NCI-H2227 treated with DMSO at 0.1 percent for 48 hours (cell line): ENCODE measurements around the gene TTF2.
A peak's percentile ranks its signal among the peaks of the same experiment; 100 is the strongest.

Experiments
- DNase-seq: peaks from one replicate; lab custom pipeline; 2025; lab: John Stamatoyannopoulos, UW

Gene TTF2

DNA sequence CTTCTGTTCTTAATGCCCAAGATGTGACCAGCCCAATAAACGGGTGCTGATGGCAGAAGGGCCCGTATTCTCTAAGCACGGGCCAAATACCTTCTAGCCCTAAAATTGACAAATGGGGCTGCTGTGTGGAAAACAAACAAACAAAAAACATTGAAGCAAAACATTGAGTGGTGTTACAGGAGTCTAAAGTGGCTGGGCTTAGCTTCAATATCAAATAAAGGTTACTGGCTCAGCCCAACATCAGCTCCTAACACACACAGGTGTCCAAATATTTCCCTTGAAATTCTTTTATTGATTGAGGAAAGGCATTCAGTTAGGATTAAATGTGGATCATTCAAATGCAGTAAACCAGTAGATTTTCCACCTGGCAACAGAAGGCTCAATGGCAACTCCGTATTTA is 13.3 kb upstream of the TTF2 start:
- no peak for DNase-seq

DNA sequence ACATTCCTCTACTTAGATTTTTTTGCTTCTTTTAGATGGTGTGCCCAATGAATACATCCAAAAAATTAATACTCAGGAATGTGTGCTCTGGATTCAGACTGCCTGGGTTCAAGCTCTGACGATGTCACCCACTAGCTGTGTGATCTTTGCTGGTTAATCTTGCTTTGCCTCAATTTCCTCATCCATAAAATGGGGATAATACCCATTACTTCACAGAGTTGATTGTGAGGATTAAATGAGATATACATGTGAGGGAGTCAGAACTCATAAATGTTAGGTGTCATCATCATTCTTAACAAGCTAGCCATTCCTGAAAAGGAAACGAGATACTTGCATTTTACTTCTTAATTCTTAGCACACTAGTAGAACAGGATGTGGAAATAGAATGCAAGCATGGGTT is 12.9 kb upstream of the TTF2 start:
- DNase-seq: no peak

DNA sequence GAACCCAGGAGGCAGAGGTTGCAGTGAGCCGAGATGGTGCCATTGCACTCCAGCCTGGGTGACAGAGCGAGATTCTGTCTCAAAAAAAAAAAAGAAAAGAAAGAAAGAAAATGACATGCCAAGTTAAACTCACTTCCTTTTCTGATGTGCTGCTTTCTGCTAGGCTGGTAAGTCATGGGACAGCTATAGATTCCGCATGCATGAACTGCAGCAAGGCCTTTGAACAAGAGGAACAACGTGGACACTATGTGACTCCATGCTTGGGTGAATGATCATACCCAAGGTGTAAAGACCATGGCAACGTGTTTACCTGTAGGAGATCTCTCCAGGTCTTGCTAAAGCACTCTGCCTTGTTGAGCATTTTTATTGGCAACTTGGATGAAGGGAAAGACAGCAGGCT is 10.3 kb upstream of the TTF2 start:
- no peak for DNase-seq

DNA sequence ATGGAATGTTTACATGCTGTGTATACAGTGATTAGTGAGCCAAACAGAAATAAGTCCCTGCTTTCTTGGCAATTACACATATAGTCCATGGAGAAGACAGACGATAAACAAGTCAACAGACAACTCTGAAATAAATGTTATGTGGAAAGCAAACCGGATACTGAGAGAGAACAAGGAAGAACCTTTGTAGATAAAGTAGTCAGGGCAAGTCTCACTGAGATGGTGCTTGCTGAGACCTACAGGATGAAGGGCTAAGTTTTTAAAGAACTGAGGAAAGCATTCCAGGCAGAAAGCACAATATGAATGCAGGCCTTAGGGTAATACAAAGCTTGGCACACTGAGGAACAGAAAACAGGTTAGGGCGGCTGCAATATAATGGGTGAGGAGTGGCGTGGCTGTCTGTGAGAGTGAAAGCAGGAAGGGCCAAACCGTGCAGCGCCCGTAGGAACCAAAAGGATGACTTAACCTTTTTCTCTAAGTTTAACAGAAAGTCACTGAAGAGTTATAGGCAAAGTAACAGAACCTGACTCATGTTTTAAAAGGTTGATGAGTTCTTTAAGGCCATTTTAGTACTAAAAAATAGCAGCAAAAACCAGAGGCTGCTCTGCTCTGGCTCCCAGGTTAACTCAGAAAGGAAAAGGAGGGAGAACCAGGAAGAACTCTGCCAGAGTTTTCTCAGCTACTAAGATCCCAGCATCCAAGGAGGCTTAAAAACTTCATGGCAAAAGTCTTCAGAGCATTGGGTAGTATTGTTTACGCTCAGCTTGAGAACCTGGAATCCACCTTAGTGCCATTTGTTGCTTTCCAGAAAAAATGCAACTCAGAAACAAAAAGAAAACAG is 8.7 kb upstream of the TTF2 start:
- no peak for DNase-seq

DNA sequence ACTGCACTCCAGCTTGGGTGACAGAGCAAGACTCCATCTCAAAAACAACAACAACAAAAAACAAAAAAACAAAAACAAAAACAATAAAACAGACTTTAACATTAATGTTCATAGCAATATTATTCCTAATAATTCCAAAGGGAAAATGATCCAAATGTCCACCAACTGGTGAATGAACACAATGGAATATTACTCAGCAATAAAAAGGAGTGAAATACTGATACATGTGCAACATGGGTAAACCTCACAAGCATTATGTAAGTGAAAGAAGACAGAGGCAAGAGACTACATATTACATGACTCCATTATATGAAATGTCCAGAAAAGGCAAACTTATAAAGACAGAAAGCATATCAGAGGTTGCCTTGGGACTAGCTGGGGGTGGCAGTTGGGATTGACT is 6.1 kb upstream of the TTF2 start:
- no peak for DNase-seq

DNA sequence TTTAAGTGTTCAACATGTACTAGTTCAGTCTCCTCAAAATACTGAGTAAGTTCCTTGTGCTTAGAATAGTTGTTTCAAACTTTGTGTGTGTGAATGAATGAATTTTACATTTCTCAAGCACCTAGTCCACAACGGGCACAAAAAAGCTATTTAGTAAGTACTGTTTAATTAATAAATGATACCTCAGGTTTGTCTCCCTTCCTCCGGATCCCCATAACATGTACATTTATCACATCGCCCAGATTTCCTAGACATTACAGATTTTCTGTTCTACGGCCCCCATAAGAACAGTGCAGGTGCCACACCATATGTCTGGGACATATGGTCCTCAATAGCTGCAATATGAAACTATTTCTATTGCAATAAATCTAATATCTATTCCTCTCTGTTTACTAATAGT is 1.3 kb upstream of the TTF2 start:
- DNase-seq: no peak

DNA sequence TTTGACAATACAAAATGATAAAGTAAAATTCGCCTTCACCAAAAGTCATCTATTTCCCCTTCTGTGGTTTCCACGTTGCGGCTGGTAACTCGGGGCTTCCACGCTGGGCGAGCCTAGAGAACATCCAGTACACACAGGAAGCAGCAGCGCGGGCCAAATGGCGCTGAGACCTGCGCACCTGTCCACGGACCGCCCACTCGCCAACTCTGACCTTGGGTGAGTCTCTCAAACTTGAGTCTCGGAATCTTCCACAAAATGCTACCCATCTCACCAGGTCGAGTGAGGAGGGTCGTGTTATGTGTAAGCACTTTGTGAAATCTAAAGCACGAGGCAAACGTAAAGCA is 820 bp upstream of the TTF2 start:
- peak; percentile 82 for DNase-seq

DNA sequence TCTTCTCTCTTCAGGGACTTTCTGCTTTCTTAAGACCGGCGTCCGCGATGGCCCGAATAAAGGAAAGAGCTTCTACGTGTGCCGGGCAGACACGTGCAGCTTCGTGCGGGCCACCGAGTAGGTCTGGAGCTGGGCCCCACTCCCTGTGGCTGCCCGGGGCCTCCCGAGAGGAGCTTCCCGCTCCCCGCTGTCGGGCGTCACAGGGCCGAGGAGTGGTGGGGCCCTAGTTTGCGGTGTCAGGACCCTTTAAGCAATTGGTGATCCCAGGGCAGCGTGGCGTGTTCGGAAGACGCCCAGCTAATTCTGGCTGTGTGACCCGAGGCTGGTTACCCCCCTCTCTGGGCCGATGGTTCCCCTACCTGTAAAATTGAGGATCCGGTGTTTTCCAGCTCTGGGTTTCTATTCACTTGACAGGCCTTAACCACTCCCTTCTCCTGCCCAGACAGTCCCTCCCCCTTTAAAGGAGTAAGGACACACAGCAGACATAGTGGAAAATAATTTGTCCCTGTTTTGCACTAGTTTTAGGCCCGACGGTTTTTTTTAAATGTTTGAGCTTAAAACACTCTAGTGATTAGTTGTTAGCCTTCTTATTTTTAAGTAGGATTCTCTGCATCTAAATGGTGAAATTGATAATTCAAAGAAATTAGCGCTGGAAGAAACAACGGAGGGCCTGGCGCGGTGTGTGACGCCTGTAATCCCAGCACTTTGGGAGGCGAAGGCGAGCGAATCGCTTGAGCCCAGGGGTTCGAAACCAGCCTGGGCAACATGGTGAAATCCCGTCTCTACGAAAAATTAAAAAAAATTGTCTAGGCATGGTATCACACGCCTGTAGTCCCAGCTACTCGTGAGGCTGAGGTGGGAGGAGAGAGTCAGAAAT is 553 bp downstream of the TTF2 start:
- peak; percentile 27 for DNase-seq

DNA sequence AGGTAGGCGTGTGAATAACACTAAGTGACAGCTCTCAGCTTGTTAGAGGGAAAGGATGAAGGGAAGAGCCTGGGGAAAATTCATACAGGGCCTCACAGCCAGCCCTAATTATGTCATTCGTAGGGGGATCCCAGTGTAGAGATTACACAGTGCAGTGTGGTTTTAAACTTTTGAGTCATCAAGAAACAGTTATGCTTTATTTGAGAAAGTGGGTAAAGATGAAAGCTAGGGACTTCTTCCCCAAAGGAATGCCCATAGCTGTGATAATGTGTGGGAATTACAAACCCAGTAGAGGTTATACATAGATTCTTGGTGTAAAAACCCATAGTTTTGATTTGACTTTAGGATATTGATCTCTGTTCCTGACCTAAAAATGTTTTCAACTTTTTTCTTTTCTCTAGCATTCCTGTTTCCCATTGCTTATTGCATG is 1.9 kb downstream of the TTF2 start:
- DNase-seq: no peak

DNA sequence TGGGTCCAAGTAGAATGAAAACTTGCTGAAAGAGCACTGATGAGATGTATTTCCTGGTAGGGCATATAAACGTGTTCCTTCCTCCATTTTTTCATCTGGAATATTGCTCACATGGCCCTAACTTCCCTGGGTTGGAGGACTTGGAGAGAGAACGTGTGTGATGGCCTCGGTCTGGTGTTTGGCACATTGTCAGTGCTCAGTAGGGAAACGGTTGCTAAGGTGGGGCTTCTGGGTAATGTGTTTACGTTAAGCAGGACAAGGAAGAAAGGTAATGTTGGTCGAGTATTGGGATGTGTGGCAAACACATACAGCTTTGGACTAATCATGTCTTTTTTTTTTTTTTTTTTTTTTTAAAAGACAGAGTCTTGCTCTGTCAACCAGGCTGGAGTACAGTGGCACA is 6.2 kb downstream of the TTF2 start:
- no peak for DNase-seq

DNA sequence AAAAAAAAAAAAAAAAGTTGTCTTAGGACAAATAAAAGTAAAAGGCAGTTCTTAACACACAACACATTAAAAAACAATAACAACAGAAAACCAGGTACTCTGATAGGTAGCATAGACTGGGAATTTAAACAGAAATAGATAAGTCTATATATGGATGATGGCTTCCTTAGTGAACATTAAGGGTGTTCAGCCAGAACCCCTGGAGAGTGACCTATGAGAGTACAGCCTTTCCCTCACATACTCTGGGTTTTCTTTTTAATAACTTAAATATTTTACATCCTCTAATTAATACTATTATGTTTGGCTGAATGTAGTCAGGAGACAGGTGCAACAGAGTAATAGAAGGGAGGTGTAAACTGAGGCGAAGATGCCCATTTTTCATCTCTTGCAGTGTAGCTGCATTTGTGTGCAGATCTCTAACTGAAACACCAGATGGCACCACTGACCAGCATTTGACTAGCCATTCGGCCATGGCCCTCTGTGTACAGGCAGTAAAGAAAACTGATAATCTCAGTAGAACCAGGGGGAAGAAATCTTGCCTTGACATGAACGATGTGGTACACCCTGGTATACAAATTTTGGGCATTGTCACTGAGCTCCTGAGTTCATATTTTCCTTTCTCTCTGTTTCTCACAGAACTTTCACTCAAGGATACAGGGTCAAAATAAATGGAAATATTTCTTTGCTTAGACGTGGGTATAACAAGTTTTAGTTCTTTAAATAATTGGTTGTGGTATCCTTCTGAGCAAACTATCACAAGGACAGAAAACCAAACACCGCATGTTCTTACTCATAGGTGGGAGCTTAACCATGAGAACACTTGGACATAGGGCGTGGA is 7.6 kb downstream of the TTF2 start:
- DNase-seq: peak; percentile 72

DNA sequence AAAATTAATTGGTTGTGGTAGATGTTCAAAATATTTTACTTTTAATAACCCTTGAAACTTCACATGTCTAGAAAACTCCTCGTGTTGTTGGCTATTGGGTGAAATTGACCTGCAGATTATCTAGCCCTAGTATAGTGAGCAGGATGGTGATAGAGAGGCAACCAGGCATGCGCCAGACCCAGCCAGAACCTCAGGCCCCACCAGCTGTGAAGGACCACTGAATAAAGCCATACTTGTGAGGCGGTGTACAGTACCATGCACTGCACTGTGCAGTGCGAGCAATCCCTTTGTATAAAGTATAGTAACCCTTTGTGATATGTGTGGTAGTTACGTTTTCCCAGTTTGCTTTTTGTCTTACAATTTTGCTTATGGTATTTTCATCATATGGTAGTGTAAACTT is 8.5 kb downstream of the TTF2 start:
- no peak for DNase-seq

DNA sequence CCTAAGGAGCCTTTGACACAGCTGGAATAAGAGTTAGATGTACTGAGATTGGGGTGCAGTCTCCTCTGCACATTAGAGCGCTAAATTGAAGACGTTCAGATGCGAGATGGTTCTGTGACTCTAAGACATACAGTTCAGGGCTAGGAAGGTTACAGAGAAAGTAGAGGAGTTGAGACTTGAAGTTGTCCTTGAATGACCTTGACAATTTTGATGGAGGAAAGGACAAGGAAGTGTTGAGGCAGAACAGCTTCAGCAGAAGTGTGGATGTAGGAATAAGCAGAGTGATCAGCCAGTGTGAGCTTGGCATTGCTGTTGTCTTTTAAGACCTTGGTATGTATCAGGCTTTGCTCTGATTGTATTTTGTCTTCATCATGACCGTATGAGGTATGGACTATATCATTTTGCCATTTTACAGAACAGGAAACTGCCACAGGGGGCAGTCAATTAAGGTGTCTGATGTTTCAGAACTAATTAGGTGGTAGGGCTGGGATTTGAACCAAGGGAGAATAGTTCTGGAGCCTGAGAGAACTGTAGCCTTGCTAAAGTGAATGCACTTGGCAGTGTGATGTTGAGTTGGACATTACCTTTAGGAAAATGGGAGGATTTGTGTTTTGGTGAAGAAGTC is 9.2 kb downstream of the TTF2 start:
- no peak for DNase-seq

DNA sequence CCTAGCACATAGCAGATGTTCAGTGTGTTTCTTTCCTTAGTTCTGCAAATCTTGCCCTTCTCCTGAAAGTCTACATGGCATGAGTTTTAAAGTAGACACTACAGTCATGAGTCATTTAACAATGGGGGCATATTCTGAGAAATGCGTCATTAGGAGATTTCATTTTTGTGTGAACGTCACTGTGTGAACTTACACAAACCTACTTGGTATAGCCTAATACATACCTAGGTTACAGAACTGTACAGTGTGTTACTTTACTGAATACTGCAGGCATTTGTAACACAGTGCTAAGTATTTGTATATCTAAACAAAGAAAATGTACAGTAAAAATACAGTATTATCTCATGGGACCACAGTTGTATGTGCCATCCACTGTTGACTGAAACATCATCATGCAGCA is 10.0 kb downstream of the TTF2 start:
- no peak for DNase-seq

DNA sequence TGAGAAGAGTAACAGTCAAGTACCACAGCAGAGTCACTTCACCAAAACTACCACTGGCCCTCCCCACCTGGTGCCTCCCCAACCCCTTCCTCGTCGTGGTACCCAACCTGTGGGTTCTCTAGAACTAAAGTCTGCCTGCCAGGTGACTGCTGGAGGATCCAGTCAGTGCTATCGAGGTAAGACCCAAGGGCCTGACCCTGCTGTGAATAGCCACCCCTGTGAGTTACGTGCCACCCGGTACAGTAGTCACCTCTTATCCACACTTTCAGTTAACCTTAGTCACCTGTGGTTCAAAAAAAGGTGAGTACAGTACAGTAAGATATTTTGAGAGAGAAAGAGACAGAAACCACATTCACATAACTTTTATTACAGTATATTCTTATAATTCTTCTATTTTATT is 16.5 kb downstream of the TTF2 start:
- DNase-seq: no peak

DNA sequence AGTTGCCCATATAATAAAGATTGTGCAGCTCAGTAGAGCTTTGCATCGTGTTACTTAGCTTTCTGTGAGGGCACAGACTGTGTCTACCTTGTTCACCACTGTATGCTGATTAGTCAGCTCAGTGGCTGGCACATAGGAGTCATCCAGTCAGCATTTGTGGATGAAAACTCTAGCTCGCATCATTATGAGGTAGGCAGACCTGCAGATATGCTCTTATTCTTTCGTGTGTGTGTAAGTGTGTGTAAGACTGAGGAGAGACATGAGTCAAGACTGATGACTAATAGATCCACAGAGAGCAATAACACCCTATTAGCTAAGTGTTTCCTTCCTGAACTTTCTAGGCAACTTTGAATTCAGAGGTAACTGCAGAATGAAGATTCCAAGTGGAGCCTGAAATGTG is 17.1 kb downstream of the TTF2 start:
- no peak for DNase-seq

DNA sequence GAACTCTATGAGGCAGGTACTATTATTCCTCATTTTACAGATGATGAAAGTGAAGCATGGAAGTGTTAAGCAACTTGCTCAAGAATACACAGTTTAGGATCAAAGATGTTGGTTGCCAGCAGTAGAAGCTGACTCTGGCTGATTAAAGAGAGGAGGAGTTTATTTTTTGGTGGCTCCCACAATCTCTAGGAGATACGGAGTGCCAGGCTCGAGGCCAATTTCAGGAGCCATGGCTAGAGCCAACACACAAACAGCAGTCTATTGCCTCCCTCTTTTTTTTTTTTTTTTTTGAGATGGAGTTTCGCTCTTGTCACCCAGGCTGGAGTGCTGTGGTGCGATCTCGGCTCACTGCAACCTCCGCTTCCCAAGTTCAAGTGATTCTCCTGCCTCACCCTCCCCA is 19.6 kb downstream of the TTF2 start:
- no peak for DNase-seq

DNA sequence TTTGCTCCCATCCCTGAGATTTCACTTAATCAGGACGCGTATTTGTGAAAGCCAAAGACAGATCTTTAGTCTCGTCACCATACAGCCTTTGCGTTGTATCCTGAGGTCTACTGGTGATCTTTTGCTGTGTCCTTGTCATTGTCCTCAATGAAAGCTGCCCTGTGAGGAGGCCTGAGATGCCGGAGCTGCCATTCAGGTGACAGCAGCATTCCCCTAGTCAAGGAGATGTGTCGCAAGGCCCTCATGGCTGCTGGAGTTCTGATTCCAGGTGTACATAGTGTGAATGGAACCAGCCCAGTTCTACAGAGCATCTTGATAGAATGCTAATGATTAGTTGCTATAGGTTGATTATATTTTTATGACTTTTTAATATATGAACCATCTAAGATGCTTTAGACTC is 24.1 kb downstream of the TTF2 start:
- no peak for DNase-seq

DNA sequence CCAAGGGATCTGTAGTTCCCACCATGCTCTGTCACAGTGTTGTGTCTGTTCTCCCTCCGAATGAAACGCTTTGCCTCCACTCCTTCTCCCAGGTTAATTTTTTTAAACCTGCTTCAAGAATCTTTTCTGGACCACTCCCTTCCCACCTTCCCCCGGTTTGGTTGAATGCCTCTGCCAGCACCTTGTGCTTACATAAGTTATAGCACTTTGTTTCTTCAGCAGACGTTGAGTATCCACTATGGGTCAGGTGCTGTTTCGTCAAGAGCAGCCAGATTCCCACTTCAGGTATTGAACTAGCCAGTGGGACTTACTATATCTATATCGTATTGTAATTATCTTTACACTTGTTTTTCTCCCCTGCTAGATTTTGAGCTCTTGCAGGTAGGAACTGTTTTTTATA is 27.6 kb downstream of the TTF2 start:
- no peak for DNase-seq

DNA sequence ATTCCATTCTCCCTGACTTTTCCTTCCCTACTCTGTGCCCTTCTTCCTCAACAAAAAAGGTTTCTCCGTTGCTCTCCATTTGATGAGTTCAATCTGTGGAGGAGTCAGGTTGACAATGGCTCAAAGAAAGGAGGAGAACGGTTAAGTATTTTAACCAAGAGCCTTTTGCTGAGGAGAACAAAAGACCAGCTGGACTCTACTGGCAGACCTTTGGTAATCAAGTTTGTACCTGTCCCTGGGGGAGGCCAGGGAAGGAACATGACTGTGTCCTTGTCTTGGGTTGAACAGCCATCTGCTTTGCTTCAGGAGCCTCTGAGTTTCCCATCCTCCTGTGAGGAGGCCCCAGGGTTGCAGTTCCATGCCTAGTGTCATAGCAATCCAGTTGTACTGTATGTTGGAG is 29.9 kb downstream of the TTF2 start:
- DNase-seq: no peak

DNA sequence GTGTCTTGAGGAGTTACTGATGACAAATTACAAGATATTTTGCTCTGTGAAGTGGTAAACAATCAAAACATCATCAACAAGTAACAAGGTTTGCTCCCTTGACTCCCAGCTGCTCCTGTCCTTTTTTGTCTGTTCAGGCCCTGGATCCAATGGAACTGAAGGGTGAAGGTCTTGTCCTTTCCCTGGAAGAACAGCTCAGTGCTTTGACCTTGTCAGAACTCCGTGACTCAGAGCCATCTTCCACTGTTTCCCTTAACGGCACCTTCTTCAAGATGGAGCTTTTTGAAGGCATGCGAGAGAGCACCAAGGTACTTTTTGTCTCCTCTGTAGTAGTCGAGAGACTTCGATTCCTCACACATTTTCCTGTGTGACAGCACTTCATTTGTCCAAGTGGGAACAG is 32.5 kb downstream of the TTF2 start:
- no peak for DNase-seq

DNA sequence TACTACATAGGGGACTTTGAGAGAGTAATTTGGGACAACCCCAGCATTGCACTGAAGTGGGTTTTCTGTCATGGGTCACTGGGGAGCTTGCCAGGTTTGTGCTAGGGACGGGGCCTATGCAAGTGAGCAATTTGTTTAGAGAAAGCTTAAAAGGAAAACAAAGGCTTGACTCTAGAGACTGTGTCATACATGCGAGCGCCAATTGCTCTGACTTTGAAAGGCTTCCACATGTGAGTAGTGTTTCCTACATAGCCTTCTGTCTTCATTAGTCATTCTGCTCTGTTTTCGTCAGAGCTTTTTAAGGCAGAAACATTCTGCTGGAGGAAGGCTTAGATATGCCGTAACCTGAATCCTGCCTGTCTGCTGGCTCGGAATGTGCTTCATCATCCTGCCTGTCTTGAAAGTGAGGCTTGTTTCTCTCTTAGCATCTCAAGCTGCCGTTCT is 33.0 kb downstream of the TTF2 start:
- no peak for DNase-seq
